Upper lobe of left lung (tissue), 6 donors: Measurements from ENCODE around the gene PIP5K1C. TPM values are rescaled to one million over a fixed set of nuclear protein-coding genes. Genes with fewer than 3 reads are reported as not detected.
A peak's percentile ranks its signal among the peaks of the same experiment; 100 is the strongest.

Experiments used
- ATAC-seq, 2 donors: fragments of 200-7000 bp; cut with Tn5 transposase; one replicate each; pipeline ENCODE4 v1.9.1; 2022; ENCODE audit warnings: mild to moderate bottlenecking in 2 of 2, moderate library complexity in 2 of 2; ENCODE audit not compliant: low FRiP score in 2 of 2
- DNase-seq, 2 donors: peaks; one replicate each; pipeline ENCODE4 v3.0.0-alpha.2; 2019 to 2020
- H3K27ac ChIP-seq, 4 donors: fragments of 200-600 bp; sonication (generic); one replicate each; pipeline ENCODE4 v1.5.1; 2016 to 2019
- H3K27me3 ChIP-seq, 4 donors: fragments of 200-600 bp; sonication (generic); one replicate each; pipeline ENCODE4 v1.5.1; 2017 to 2019
- H3K36me3 ChIP-seq, 4 donors: fragments of 200-600 bp; sonication (generic); one replicate each; pipeline ENCODE4 v1.5.1; 2016 to 2019
- H3K4me1 ChIP-seq, 4 donors: fragments of 200-600 bp; sonication (generic); one replicate each; pipeline ENCODE4 v1.5.1; 2018 to 2019
- H3K4me3 ChIP-seq, 4 donors: fragments of 200-600 bp; sonication (generic); one replicate each; pipeline ENCODE4 v1.5.1; 2017 to 2019; ENCODE audit warnings: mild to moderate bottlenecking in 2 of 4, moderate library complexity in 1 of 4
- H3K9me3 ChIP-seq, 4 donors: fragments of 200-600 bp; sonication (generic); one replicate each; pipeline ENCODE4 v1.5.1; 2018 to 2019
- CTCF ChIP-seq, 6 experiments: fragments of 450-650 bp in 4 of 6; fragments of 200-600 bp in 2 of 6; sonication (generic) in 2 of 6; IDR thresholded peaks; one replicate each; pipeline ENCODE4 v1.5.1; 2016 to 2019; ENCODE audit warnings: antibody characterized with exemption in 6 of 6
- EP300 ChIP-seq, 4 donors: sonication (generic); formaldehyde crosslinking; IDR thresholded peaks; one replicate each; pipeline ENCODE4 v1.5.1; 2017; ENCODE audit warnings: antibody characterized with exemption in 4 of 4, control low read depth in 2 of 4
- POLR2A ChIP-seq, 4 donors: fragments of 450-650 bp; IDR thresholded peaks; one replicate each; pipeline ENCODE4 v1.5.1; 2016 to 2017; ENCODE audit warnings: antibody characterized with exemption in 4 of 4, mild to moderate bottlenecking in 2 of 4
- POLR2AphosphoS5 ChIP-seq, 2 donors: sonication (generic); formaldehyde crosslinking; IDR thresholded peaks; one replicate each; pipeline ENCODE4 v1.5.1; 2017; ENCODE audit warnings: antibody characterized with exemption in 2 of 2
- WGBS, 2 donors: methylation state at CpG; one replicate each; pipeline ENCODE4 v1.1.5; 2017 to 2018; 5-methylcytosine and 5-hydroxymethylcytosine counted together
- total RNA-seq, 6 donors: library from RNA; depleted of rRNA in 4 of 6; stranded (reverse); fragments of >200 nt in 4 of 6; gene quantifications; one replicate each; pipeline versions ENCODE4 v1.1.0 to v1.2.1, GENCODE V29; 2016 to 2021
- donor health status: DM: no; HTN: no; CAD: no; lungs with moderate emphysema.
- donor health status: DM: no; HTN: yes; CAD: no; lungs with severe emphysema.

The PIP5K1C gene
- total RNA-seq, 6 donors from 2014 or later = 24.6 to 64.1 (median 43.1) TPM

- TF ChIP-seq POLR2A (IDR thresholded peaks at IDR 0.05) (no peak), EP300 (IDR thresholded peaks at IDR 0.05) (no peak), CTCF (IDR thresholded peaks at IDR 0.05) (no peak), POLR2AphosphoS5 (IDR thresholded peaks at IDR 0.05) (no peak)
- peaks cover 0 to 9% (median 4%) of the 10 kb centered on the region in 4 donors for H3K9me3 ChIP-seq
- no peak overlapping the region for H3K27ac ChIP-seq
- ATAC-seq (no peak), DNase-seq (no peak)
- H3K27me3 ChIP-seq = no peaks in the 10 kb centered on the region
- H3K4me3 ChIP-seq = no peak overlapping the region
- peaks cover 11 to 31% (median 14%) of the 10 kb centered on the region in 4 donors for H3K4me1 ChIP-seq
- WGBS, 2 donors = 90 to 95% methylated on average over 4 to 17 of the region's 23 CpGs
- peaks cover 0 to 19% (median 13%) of the 10 kb centered on the region in 4 donors for H3K36me3 ChIP-seq
Measured at GRCh38 chr19:3684054-3684816, 16.0 kb downstream of the PIP5K1C start.

- TF ChIP-seq POLR2A (IDR thresholded peaks at IDR 0.05) (no peak), EP300 (IDR thresholded peaks at IDR 0.05) (no peak), CTCF (IDR thresholded peaks at IDR 0.05) (no peak), POLR2AphosphoS5 (IDR thresholded peaks at IDR 0.05) (no peak)
- no peak for ATAC-seq
- peaks cover 0 to 9% (median 4%) of the 10 kb centered on the region in 4 donors for H3K9me3 ChIP-seq
- peaks cover 0 to 19% (median 13%) of the 10 kb centered on the region in 4 donors for H3K36me3 ChIP-seq
- no peaks in the 10 kb centered on the region for H3K27me3 ChIP-seq
- peaks cover 10 to 28% (median 12%) of the 10 kb centered on the region in 4 donors for H3K4me1 ChIP-seq
- no peak overlapping the region for H3K4me3 ChIP-seq
- H3K27ac ChIP-seq = no peak overlapping the region
- no peak for DNase-seq
- 75 to 96% methylated on average over 11 to 20 of the region's 26 CpGs for WGBS, 2 donors
Measured at GRCh38 chr19:3683405-3684053, 16.7 kb downstream of the PIP5K1C start.

GRCh38 chr19:3682741-3683404 lies 17.4 kb downstream of the PIP5K1C start:
- no peak for TF ChIP-seq CTCF (IDR thresholded peaks at IDR 0.05)
- TF ChIP-seq EP300 (IDR thresholded peaks at IDR 0.05) = no peak
- TF ChIP-seq POLR2A (IDR thresholded peaks at IDR 0.05) = no peak
- no peak for TF ChIP-seq POLR2AphosphoS5 (IDR thresholded peaks at IDR 0.05)
- DNase-seq (no peak), ATAC-seq (peak in 1 of 2 donors; percentile 86)
- Histone ChIP-seq H3K27me3 (no peaks in the 10 kb centered on the region), H3K36me3 (peaks cover 0 to 19% (median 13%) of the 10 kb centered on the region in 4 donors), H3K4me1 (peaks cover 4 to 21% (median 6%) of the 10 kb centered on the region in 4 donors), H3K4me3 (no peak overlapping the region), H3K27ac (no peak overlapping the region), H3K9me3 (peaks cover 0 to 9% (median 4%) of the 10 kb centered on the region in 4 donors)
- WGBS, 2 donors = 79 to 87% methylated on average over 13 to 16 of the region's 17 CpGs

GRCh38 chr19:3682286-3682685 lies 18.0 kb downstream of the PIP5K1C start:
- H3K36me3 ChIP-seq = peaks cover 0 to 19% (median 13%) of the 10 kb centered on the region in 4 donors
- peaks cover 0 to 18% (median under 1%) of the 10 kb centered on the region in 4 donors for H3K4me1 ChIP-seq
- H3K9me3 ChIP-seq = peaks cover 0 to 9% (median 4%) of the 10 kb centered on the region in 4 donors
- WGBS, 2 donors = 96 to 97% methylated on average over 10 of the region's 10 CpGs
- no peak overlapping the region for H3K27ac ChIP-seq
- H3K27me3 ChIP-seq = no peaks in the 10 kb centered on the region
- DNase-seq (no peak), ATAC-seq (no peak)
- H3K4me3 ChIP-seq = no peak overlapping the region
- no peak for TF ChIP-seq POLR2AphosphoS5 (IDR thresholded peaks at IDR 0.05)
- TF ChIP-seq CTCF (IDR thresholded peaks at IDR 0.05) = no peak
- no peak for TF ChIP-seq EP300 (IDR thresholded peaks at IDR 0.05)
